Neural cell (in vitro differentiated cells): ENCODE measurements around the gene MED22. TPM values are rescaled to one million over a fixed set of nuclear protein-coding genes. Genes with fewer than 3 reads are reported as not detected.
"Not testable (repeated sequence)": the region's sequence is repeated elsewhere in the genome, so short reads cannot be mapped to it uniquely, and the experiment has no call there.

ENCODE experiments used
- H2AFZ ChIP-seq: fragments of 200-600, 300-800 bp; sonication (generic), shearing (Covaris generic); 2 replicates; pipeline ENCODE4 v1.6.0; 2014; ENCODE audit warnings: low read depth, mild to moderate bottlenecking, antibody characterized with exemption, low read length, moderate library complexity
- H3F3A ChIP-seq: fragments of 200-600 bp; shearing (Covaris generic); 2 replicates; pipeline ENCODE4 v1.6.1; 2016; ENCODE audit warnings: mild to moderate bottlenecking, moderate library complexity, mixed read lengths, antibody characterized with exemption, low read length; ENCODE audit not compliant: insufficient read depth, poor library complexity, severe bottlenecking
- H3K27ac ChIP-seq: fragments of 200-600, 300-800 bp; sonication (generic), shearing (Covaris generic); 2 replicates; pipeline ENCODE4 v1.5.1; 2014; ENCODE audit warnings: mild to moderate bottlenecking, low read length, moderate library complexity
- H3K27me3 ChIP-seq: fragments of 300-800, 200-600 bp; sonication (generic), shearing (Covaris generic); 2 replicates; pipeline ENCODE4 v1.6.0; 2014; ENCODE audit warnings: mild to moderate bottlenecking, low read depth, low read length, moderate library complexity; ENCODE audit not compliant: insufficient read depth
- H3K36me3 ChIP-seq: fragments of 300-800, 200-600 bp; sonication (generic), shearing (Covaris generic); 2 replicates; pipeline ENCODE4 v1.5.1; 2014; ENCODE audit warnings: mild to moderate bottlenecking, antibody characterized with exemption, low read length, moderate library complexity; ENCODE audit not compliant: insufficient read depth
- H3K4me2 ChIP-seq: fragments of 300-800, 200-600 bp; sonication (generic), shearing (Covaris generic); 2 replicates; pipeline ENCODE4 v1.6.0; 2014; ENCODE audit warnings: mild to moderate bottlenecking, low read length
- H3K4me3 ChIP-seq: fragments of 300-800, 200-600 bp; sonication (generic), shearing (Covaris generic); 2 replicates; pipeline ENCODE4 v1.5.1; 2014; ENCODE audit warnings: mild to moderate bottlenecking, low read length, moderate library complexity
- H3K79me2 ChIP-seq: fragments of 200-600 bp; shearing (Covaris generic); replicated peaks from 2 replicates; pipeline ENCODE4 v1.6.0; 2014; ENCODE audit warnings: mild to moderate bottlenecking, low read length, moderate library complexity; ENCODE audit not compliant: insufficient read depth
- H3K9ac ChIP-seq: fragments of 300-800, 200-600 bp; sonication (generic), shearing (Covaris generic); 2 replicates; pipeline ENCODE4 v1.6.1; 2016; ENCODE audit warnings: mild to moderate bottlenecking, low read length, mixed read lengths
- H3K9me2 ChIP-seq: fragments of 200-600 bp; shearing (Covaris generic); 2 replicates; pipeline ENCODE4 v1.6.1; 2016; ENCODE audit warnings: mild to moderate bottlenecking, low read length, mixed read lengths; ENCODE audit not compliant: insufficient read depth
- H3K9me3 ChIP-seq: fragments of 200-600, 300-800 bp; sonication (generic), shearing (Covaris generic); 2 replicates; pipeline ENCODE4 v1.6.1; 2016; ENCODE audit warnings: mild to moderate bottlenecking, mixed run types, low read length, moderate library complexity, mixed read lengths
- H4K20me1 ChIP-seq: fragments of 200-600 bp; shearing (Covaris generic); 2 replicates; pipeline ENCODE4 v1.6.1; 2016; ENCODE audit warnings: mild to moderate bottlenecking, mixed run types; ENCODE audit not compliant: insufficient read depth
- EP300 ChIP-seq: fragments of 450-650 bp; conservative IDR thresholded peaks from 2 replicates; pipeline ENCODE4 v1.6.1; 2014; ENCODE audit warnings: antibody characterized with exemption, mild to moderate bottlenecking, moderate library complexity; ENCODE audit not compliant: poor library complexity, severe bottlenecking
- EZH2 ChIP-seq: fragments of 200-600, 300-800 bp; shearing (Covaris generic), sonication (generic); IDR thresholded peaks from 2 replicates; pipeline ENCODE4 v1.6.1; 2014; ENCODE audit warnings: antibody characterized with exemption, low read length, borderline replicate concordance, mild to moderate bottlenecking; ENCODE audit not compliant: insufficient read depth, poor library complexity, severe bottlenecking
- MXI1 ChIP-seq: fragments of 450-650 bp; conservative IDR thresholded peaks from 2 replicates; pipeline ENCODE4 v1.6.1; 2014; ENCODE audit warnings: antibody characterized with exemption, mild to moderate bottlenecking; ENCODE audit not compliant: poor library complexity, severe bottlenecking
- POLR2AphosphoS5 ChIP-seq: IDR thresholded peaks from 2 replicates; pipeline ENCODE4 v1.6.1; 2012
- RAD21 ChIP-seq: fragments of 450-650 bp; conservative IDR thresholded peaks from 2 replicates; pipeline ENCODE4 v1.6.1; 2014; ENCODE audit warnings: antibody characterized with exemption, mild to moderate bottlenecking, moderate library complexity
- SMC3 ChIP-seq: fragments of 450-650 bp; conservative IDR thresholded peaks from 2 replicates; pipeline ENCODE4 v1.6.1; 2014; ENCODE audit warnings: antibody characterized with exemption, mild to moderate bottlenecking, moderate library complexity; ENCODE audit not compliant: poor library complexity
- TAF1 ChIP-seq: IDR thresholded peaks from 2 replicates; pipeline ENCODE4 v1.6.1; 2012; ENCODE audit warnings: low read depth
- polyA plus RNA-seq: library from polyadenylated mRNA; depleted of rRNA; stranded (reverse); fragments of >200 nt; gene quantifications from 2 replicates; pipeline ENCODE4 v1.2.3, GENCODE V29; 2014
- TF ChIP-seq, protein P1 (sequence below): IDR thresholded peaks from 2 replicates; pipeline ENCODE4 v1.6.1; 2012; ENCODE audit warnings: borderline replicate concordance
- TF ChIP-seq, protein P2 (sequence below): fragments of 450-650 bp; IDR thresholded peaks from 2 replicates; pipeline ENCODE4 v1.5.1; 2014; ENCODE audit warnings: antibody characterized with exemption, mild to moderate bottlenecking, moderate library complexity; ENCODE audit not compliant: poor library complexity, severe bottlenecking

MED22 gene
- polyA plus RNA-seq, 1 donor from 2014 or later: 57.5 TPM

- Histone ChIP-seq H3K36me3 (no peaks in the 10 kb centered on the region), H3K4me2 (no peak overlapping the region), H3F3A (no peaks in the 10 kb centered on the region), H4K20me1 (no peaks in the 10 kb centered on the region), H3K9me2 (no peaks in the 10 kb centered on the region), H3K4me3 (no peak overlapping the region), H3K9me3 (no peaks in the 10 kb centered on the region), H3K79me2 (peaks cover 17% of the 10 kb centered on the region), H3K27me3 (no peaks in the 10 kb centered on the region), H3K27ac (no peak overlapping the region), H2AFZ (no peak overlapping the region), H3K9ac (no peak overlapping the region)
- TF ChIP-seq TAF1 (no peak), SMC3 (no peak), MXI1 (no peak), RAD21 (no peak), EP300 (no peak), EZH2 (no peak), POLR2AphosphoS5 (no peak)
- TF ChIP-seq, protein P1, sequence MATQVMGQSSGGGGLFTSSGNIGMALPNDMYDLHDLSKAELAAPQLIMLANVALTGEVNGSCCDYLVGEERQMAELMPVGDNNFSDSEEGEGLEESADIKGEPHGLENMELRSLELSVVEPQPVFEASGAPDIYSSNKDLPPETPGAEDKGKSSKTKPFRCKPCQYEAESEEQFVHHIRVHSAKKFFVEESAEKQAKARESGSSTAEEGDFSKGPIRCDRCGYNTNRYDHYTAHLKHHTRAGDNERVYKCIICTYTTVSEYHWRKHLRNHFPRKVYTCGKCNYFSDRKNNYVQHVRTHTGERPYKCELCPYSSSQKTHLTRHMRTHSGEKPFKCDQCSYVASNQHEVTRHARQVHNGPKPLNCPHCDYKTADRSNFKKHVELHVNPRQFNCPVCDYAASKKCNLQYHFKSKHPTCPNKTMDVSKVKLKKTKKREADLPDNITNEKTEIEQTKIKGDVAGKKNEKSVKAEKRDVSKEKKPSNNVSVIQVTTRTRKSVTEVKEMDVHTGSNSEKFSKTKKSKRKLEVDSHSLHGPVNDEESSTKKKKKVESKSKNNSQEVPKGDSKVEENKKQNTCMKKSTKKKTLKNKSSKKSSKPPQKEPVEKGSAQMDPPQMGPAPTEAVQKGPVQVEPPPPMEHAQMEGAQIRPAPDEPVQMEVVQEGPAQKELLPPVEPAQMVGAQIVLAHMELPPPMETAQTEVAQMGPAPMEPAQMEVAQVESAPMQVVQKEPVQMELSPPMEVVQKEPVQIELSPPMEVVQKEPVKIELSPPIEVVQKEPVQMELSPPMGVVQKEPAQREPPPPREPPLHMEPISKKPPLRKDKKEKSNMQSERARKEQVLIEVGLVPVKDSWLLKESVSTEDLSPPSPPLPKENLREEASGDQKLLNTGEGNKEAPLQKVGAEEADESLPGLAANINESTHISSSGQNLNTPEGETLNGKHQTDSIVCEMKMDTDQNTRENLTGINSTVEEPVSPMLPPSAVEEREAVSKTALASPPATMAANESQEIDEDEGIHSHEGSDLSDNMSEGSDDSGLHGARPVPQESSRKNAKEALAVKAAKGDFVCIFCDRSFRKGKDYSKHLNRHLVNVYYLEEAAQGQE: no peak
- TF ChIP-seq, protein P2, sequence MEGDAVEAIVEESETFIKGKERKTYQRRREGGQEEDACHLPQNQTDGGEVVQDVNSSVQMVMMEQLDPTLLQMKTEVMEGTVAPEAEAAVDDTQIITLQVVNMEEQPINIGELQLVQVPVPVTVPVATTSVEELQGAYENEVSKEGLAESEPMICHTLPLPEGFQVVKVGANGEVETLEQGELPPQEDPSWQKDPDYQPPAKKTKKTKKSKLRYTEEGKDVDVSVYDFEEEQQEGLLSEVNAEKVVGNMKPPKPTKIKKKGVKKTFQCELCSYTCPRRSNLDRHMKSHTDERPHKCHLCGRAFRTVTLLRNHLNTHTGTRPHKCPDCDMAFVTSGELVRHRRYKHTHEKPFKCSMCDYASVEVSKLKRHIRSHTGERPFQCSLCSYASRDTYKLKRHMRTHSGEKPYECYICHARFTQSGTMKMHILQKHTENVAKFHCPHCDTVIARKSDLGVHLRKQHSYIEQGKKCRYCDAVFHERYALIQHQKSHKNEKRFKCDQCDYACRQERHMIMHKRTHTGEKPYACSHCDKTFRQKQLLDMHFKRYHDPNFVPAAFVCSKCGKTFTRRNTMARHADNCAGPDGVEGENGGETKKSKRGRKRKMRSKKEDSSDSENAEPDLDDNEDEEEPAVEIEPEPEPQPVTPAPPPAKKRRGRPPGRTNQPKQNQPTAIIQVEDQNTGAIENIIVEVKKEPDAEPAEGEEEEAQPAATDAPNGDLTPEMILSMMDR: no peak
These were observed 30.6 kb upstream of the MED22 start for GRCh38 chr9:133378408-133378962.

DNA sequence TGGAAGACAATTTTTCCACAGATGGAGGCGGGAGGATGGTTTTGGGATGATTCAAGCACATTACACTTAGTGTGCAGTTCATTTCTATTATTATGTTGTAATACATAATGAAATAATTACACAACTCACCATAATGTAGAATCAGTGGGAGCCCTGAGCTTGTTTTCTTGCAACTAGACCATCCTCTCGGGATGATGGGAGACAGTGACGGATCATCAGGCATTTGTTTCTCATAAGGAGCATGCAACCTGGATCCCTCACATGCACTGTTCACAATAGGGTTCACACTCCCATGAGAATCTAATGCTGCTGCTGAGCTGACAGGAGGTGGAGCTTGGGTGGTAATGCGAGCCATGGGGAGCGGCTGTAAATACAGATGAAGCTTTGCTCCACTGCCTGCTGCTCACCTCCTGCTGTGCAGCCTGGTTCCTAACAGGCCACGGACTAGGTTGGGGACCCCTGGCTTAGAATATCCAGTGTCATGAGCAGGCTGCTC lies 29.8 kb upstream of the MED22 start:
- no peak overlapping the region for H3K9ac ChIP-seq
- no peaks in the 10 kb centered on the region for H3K36me3 ChIP-seq
- no peak overlapping the region for H3K4me2 ChIP-seq
- no peak overlapping the region for H3K27ac ChIP-seq
- H4K20me1 ChIP-seq: no peaks in the 10 kb centered on the region
- peaks cover 22% of the 10 kb centered on the region for H3K79me2 ChIP-seq
- H2AFZ ChIP-seq: no peak overlapping the region
- no peak overlapping the region for H3K4me3 ChIP-seq
- H3K9me3 ChIP-seq: no peaks in the 10 kb centered on the region
- H3F3A ChIP-seq: no peaks in the 10 kb centered on the region
- TF ChIP-seq POLR2AphosphoS5: no peak
- no peak for TF ChIP-seq TAF1
- TF ChIP-seq, protein P2: no peak
- no peak for TF ChIP-seq RAD21
- TF ChIP-seq MXI1: no peak
- TF ChIP-seq, protein P1: no peak
- TF ChIP-seq SMC3: no peak
- TF ChIP-seq EZH2: no peak
- no peak for TF ChIP-seq EP300
- no peaks in the 10 kb centered on the region for H3K9me2 ChIP-seq
- no peaks in the 10 kb centered on the region for H3K27me3 ChIP-seq

DNA sequence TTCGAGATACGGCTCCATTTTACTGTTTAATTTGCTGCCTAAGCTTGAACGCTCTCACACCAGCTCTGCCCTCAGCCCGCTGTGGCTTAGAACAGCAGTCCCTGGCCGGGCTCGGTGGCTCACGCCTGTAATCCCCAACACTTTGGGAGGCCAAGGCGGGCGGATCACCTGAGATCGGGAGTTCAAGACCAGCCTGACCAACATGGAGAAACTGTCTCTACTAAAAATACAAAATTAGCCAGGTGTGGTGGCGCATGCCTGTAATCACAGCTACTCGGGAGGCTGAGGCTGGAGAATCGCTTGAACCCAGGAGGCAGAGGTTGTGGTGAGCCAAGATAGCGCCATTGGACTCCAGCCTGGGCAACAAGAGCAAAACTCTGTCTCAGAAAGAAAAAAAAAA lies 29.3 kb upstream of the MED22 start:
- not testable (repeated sequence) for H3F3A ChIP-seq, H4K20me1 ChIP-seq, H3K4me3 ChIP-seq, H3K27ac ChIP-seq, H3K9me3 ChIP-seq, H2AFZ ChIP-seq, H3K9me2 ChIP-seq, H3K4me2 ChIP-seq, H3K9ac ChIP-seq, H3K27me3 ChIP-seq, H3K36me3 ChIP-seq
- peaks cover 27% of the 10 kb centered on the region for H3K79me2 ChIP-seq
